Mesendoderm (in vitro differentiated cells): ENCODE data around the gene PNMA8B.

Source experiments
- DNase-seq: peaks from one replicate; pipeline ENCODE4 v3.0.0; 2013
- H2AK5ac ChIP-seq: 2 replicates; pipeline ENCODE4 v1.6.1; 2013; ENCODE audit warnings: low read length, inconsistent platforms
- H2BK120ac ChIP-seq: 2 replicates; pipeline ENCODE4 v1.6.1; 2013; ENCODE audit warnings: low read depth, mild to moderate bottlenecking, low read length, moderate library complexity, mixed read lengths
- H2BK15ac ChIP-seq: replicated peaks from 2 replicates; pipeline ENCODE4 v1.6.1; 2013; ENCODE audit warnings: low read depth, mild to moderate bottlenecking, moderate library complexity
- H2BK5ac ChIP-seq: 2 replicates; pipeline ENCODE4 v1.6.1; 2013; ENCODE audit warnings: low read length, inconsistent platforms
- H3K18ac ChIP-seq: 2 replicates; pipeline ENCODE4 v1.6.1; 2013; ENCODE audit warnings: mild to moderate bottlenecking, low read length, mixed read lengths
- H3K23ac ChIP-seq: one replicate; pipeline ENCODE4 v1.6.1; 2013; ENCODE audit warnings: low read length
- H3K27ac ChIP-seq: 2 replicates; pipeline ENCODE4 v1.5.1; 2013; ENCODE audit warnings: low read depth, mild to moderate bottlenecking, inconsistent platforms, low read length, moderate library complexity
- H3K27me3 ChIP-seq: 2 replicates; pipeline ENCODE4 v1.6.1; 2013; ENCODE audit warnings: low read length, control low read depth, mild to moderate bottlenecking, inconsistent platforms; ENCODE audit not compliant: insufficient read depth, poor library complexity
- H3K36me3 ChIP-seq: 2 replicates; pipeline ENCODE4 v1.6.1; 2013; ENCODE audit warnings: low read length, inconsistent platforms; ENCODE audit not compliant: control insufficient read depth, insufficient read depth
- H3K4ac ChIP-seq: one replicate; pipeline ENCODE4 v1.6.1; 2013; ENCODE audit warnings: low read depth, mild to moderate bottlenecking, low read length, moderate library complexity
- H3K4me1 ChIP-seq: 2 replicates; pipeline ENCODE4 v1.6.1; 2013; ENCODE audit warnings: low read depth, low read length, inconsistent platforms; ENCODE audit not compliant: control insufficient read depth
- H3K4me2 ChIP-seq: 2 replicates; pipeline ENCODE4 v1.6.1; 2013; ENCODE audit warnings: low read length
- H3K4me3 ChIP-seq: 2 replicates; pipeline ENCODE4 v1.5.1; 2013; ENCODE audit warnings: mild to moderate bottlenecking, low read length
- H3K56ac ChIP-seq: one replicate; pipeline ENCODE4 v1.6.1; 2013; ENCODE audit warnings: low read length
- H3K79me1 ChIP-seq: 2 replicates; pipeline ENCODE4 v1.6.1; 2013; ENCODE audit warnings: low read length, inconsistent platforms
- H3K79me2 ChIP-seq: 2 replicates; pipeline ENCODE4 v1.6.1; 2013; ENCODE audit warnings: mild to moderate bottlenecking, low read length; ENCODE audit not compliant: control insufficient read depth, insufficient read depth
- H3K9ac ChIP-seq: 2 replicates; pipeline ENCODE4 v1.6.1; 2013; ENCODE audit warnings: low read length, inconsistent platforms
- H4K5ac ChIP-seq: one replicate; pipeline ENCODE4 v1.6.1; 2013; ENCODE audit warnings: low read length
- H4K8ac ChIP-seq: one replicate; pipeline ENCODE4 v1.6.1; 2013; ENCODE audit warnings: low read depth, mild to moderate bottlenecking, control low read depth, low read length, moderate library complexity
- WGBS: extraction: QIAGEN DNeasy Blood & Tissue Kit; methylation state at CpG from one replicate; pipeline ENCODE4 v1.1.7; 2013; ENCODE audit warnings: low lambda C conversion rate, missing lambda C conversion rate; ENCODE audit not compliant: insufficient coverage; ENCODE audit errors: extremely low coverage; 5-methylcytosine and 5-hydroxymethylcytosine counted together

PNMA8B gene

DNA sequence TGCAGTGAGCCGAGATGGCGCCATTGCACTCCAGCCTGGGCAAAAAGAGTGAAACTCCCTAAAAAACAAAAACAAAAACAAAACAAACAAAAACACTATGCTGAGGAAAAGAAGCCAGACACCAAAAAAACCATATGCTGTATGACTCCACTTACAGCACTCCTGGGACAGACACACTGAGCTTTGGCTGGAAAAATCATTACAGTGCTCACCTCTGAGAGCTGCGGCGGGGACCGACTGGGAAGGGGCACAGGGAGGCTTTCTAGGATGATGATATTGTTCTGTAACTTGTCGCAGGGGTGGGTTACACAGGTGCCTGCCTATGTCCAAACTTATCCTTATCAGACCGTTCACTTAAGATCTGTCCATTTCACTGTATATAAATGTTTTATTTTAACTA, 32.2 kb downstream of the PNMA8B start:
- Histone ChIP-seq H3K27ac (no peak overlapping the region), H3K4me2 (no peak overlapping the region)

DNA sequence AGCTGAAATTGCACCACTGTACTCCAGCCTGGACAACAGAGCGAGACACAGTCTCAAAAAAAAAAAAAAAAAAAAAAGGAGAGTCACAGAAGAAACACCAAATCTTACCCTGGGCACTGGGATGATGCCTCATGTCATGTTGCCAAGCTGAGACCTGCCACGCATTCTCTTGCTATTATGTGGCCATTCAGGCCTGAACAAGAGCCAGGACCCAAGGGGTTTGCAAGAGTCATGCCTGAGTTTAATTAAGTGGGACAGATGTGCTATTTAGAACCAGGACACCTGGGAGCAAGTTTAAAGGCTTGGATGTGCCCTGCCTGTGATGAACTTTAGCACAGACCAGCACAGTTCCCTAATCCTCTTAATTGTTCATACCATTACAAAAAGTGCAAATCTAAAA, 34.1 kb downstream of the PNMA8B start:
- no peaks in the 10 kb centered on the region for H3K27me3 ChIP-seq
- no peaks in the 10 kb centered on the region for H3K79me1 ChIP-seq
- no peak overlapping the region for H3K27ac ChIP-seq
- H3K9ac ChIP-seq, result no peak overlapping the region
- WGBS, result no CpG with 5 or more reads among the region's 2 CpGs
- H3K23ac ChIP-seq, result no peak overlapping the region
- H2AK5ac ChIP-seq, result no peak overlapping the region
- no peaks in the 10 kb centered on the region for H3K79me2 ChIP-seq
- H3K4me2 ChIP-seq, result no peak overlapping the region
- no peaks in the 10 kb centered on the region for H3K4me1 ChIP-seq
- no peak for DNase-seq
- H2BK5ac ChIP-seq, result no peak overlapping the region
- no peak overlapping the region for H3K18ac ChIP-seq
- no peak overlapping the region for H4K8ac ChIP-seq
- H2BK15ac ChIP-seq, result no peak overlapping the region
- no peak overlapping the region for H4K5ac ChIP-seq
- H3K4me3 ChIP-seq, result no peak overlapping the region
- H3K36me3 ChIP-seq, result no peaks in the 10 kb centered on the region
- no peak overlapping the region for H3K4ac ChIP-seq
- no peak overlapping the region for H3K56ac ChIP-seq
- H2BK120ac ChIP-seq, result no peak overlapping the region

More for the DNA sequence above, 32.2 kb downstream of the PNMA8B start:
- no peak overlapping the region for H3K23ac ChIP-seq
- no peak overlapping the region for H4K5ac ChIP-seq
- H3K27me3 ChIP-seq, result no peaks in the 10 kb centered on the region
- no peak overlapping the region for H3K4ac ChIP-seq
- no CpG with 5 or more reads among the region's 7 CpGs for WGBS
- no peak for DNase-seq
- H3K4me1 ChIP-seq, result no peaks in the 10 kb centered on the region
- no peak overlapping the region for H4K8ac ChIP-seq
- no peak overlapping the region for H2BK5ac ChIP-seq
- no peak overlapping the region for H3K9ac ChIP-seq
- no peak overlapping the region for H2AK5ac ChIP-seq
- no peak overlapping the region for H3K18ac ChIP-seq
- H2BK120ac ChIP-seq, result no peak overlapping the region
- no peak overlapping the region for H3K56ac ChIP-seq
- H3K36me3 ChIP-seq, result no peaks in the 10 kb centered on the region
- H3K4me3 ChIP-seq, result no peak overlapping the region
- H3K79me1 ChIP-seq, result no peaks in the 10 kb centered on the region
- H3K79me2 ChIP-seq, result no peaks in the 10 kb centered on the region
- H2BK15ac ChIP-seq, result no peak overlapping the region

DNA sequence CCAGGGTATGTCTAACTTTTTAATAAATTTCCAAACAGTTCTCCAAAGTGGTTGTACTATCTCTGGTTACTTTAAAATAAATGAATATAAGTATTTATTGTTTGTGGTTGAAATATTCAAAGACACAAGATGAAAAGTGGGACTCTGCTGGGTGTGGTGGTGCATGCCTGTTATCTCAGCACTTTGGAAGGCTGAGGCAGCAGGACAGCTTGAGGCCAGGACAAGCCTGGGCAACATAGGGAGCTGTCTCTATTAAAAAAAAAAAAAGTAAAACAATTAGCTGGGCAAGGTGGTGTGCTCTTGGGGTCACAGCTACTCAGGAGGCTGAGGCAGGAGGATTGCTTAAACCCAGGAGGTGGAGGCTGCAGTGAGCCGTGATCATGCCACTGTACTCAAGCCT, 34.7 kb downstream of the PNMA8B start:
- DNase-seq, result no peak
- H3K79me1 ChIP-seq, result no peaks in the 10 kb centered on the region
- no peak overlapping the region for H3K18ac ChIP-seq
- H3K4me3 ChIP-seq, result no peak overlapping the region
- H2BK120ac ChIP-seq, result no peak overlapping the region
- H2BK5ac ChIP-seq, result no peak overlapping the region
- H3K4me2 ChIP-seq, result no peak overlapping the region
- WGBS, result no CpG with 5 or more reads among the region's 1 CpG
- H2AK5ac ChIP-seq, result no peak overlapping the region
- no peaks in the 10 kb centered on the region for H3K79me2 ChIP-seq
- no peak overlapping the region for H4K8ac ChIP-seq
- no peaks in the 10 kb centered on the region for H3K36me3 ChIP-seq
- H3K4ac ChIP-seq, result no peak overlapping the region
- no peak overlapping the region for H3K23ac ChIP-seq
- H3K27me3 ChIP-seq, result no peaks in the 10 kb centered on the region
- no peak overlapping the region for H3K27ac ChIP-seq
- H3K56ac ChIP-seq, result no peak overlapping the region
- no peaks in the 10 kb centered on the region for H3K4me1 ChIP-seq
- no peak overlapping the region for H4K5ac ChIP-seq
- H2BK15ac ChIP-seq, result no peak overlapping the region
- no peak overlapping the region for H3K9ac ChIP-seq

DNA sequence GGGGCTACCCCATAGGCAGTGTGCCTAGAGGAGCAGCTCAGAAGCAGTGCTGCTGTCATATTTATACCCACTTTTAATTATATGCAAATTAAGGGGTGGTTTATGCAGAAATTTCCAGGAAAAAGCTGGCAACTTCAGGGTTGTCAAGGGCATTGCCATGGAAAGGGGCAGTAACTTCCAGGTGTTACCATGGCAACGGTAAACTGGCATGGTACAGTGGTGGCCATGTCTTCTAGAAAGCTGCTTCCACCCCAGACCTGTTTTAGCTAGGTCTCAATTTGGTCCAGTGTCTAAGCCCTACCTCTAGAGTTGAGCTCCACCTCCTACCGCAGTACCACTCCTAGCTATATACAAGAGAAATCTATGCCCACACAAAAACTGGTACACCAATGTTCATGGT, 35.6 kb downstream of the PNMA8B start:
- no peaks in the 10 kb centered on the region for H3K36me3 ChIP-seq
- no peak overlapping the region for H2BK120ac ChIP-seq
- H3K27me3 ChIP-seq, result no peaks in the 10 kb centered on the region
- H3K56ac ChIP-seq, result no peak overlapping the region
- H4K8ac ChIP-seq, result no peak overlapping the region
- no peak overlapping the region for H2AK5ac ChIP-seq
- no peak overlapping the region for H3K18ac ChIP-seq
- H3K9ac ChIP-seq, result no peak overlapping the region
- no peak overlapping the region for H3K23ac ChIP-seq
- H4K5ac ChIP-seq, result no peak overlapping the region
- no peaks in the 10 kb centered on the region for H3K4me1 ChIP-seq
- H3K4me2 ChIP-seq, result no peak overlapping the region
- DNase-seq, result no peak
- no peaks in the 10 kb centered on the region for H3K79me2 ChIP-seq
- no peak overlapping the region for H2BK5ac ChIP-seq
- no peak overlapping the region for H3K4me3 ChIP-seq
- H3K79me1 ChIP-seq, result no peaks in the 10 kb centered on the region
- no peak overlapping the region for H2BK15ac ChIP-seq
- no peak overlapping the region for H3K27ac ChIP-seq
- no peak overlapping the region for H3K4ac ChIP-seq
- no CpG with 5 or more reads among the region's 2 CpGs for WGBS

DNA sequence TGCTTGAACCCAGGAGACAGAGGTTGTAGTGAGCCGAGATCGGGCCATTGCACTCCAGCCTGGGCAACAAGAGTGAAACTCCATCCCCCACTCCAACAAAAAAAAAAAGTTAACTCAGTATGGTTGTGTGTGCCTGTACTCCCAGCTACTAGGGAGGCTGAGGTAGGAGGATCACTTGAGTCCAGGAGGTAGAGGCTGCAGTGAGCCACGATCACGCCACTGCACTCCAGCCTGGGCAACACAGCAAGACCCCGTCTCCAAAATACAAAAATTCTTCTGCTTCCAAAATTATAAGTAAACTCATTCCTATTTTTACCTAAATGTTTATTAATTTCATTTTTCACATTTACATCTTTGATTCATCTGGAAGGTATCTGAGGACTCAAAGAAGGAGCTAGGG, 38.7 kb downstream of the PNMA8B start:
- Histone ChIP-seq H3K79me1 (no peaks in the 10 kb centered on the region), H3K18ac (no peak overlapping the region), H2BK120ac (no peak overlapping the region), H3K36me3 (no peaks in the 10 kb centered on the region), H4K8ac (no peak overlapping the region), H3K79me2 (no peaks in the 10 kb centered on the region), H3K9ac (no peak overlapping the region), H2BK5ac (no peak overlapping the region), H4K5ac (no peak overlapping the region), H2AK5ac (no peak overlapping the region), H3K4me1 (no peaks in the 10 kb centered on the region), H3K4me2 (no peak overlapping the region), H3K4me3 (no peak overlapping the region), H3K27ac (no peak overlapping the region), H3K56ac (no peak overlapping the region), H3K27me3 (no peaks in the 10 kb centered on the region), H2BK15ac (no peak overlapping the region), H3K4ac (no peak overlapping the region), H3K23ac (no peak overlapping the region)
- no peak for DNase-seq
- WGBS, result no CpG with 5 or more reads among the region's 5 CpGs

DNA sequence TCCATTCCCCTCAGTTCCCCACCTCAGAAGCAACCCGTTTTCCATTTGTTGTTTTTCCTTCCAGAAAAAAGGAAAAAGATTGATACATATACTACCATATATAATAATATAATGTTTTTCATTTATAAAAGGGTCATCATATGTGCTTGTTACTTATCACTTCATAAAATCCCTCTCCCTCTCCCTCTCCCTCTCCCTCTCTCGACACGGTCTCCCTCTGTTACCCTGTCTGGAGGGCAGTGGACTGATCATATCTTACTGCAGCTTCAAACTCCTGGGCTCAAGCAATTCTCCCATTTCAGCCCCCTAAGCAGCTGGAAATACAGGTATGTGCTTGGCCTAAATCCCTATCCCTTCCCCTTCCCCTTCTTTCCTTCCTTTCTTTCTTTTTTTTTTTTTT, 41.4 kb downstream of the PNMA8B start:
- no peak overlapping the region for H3K56ac ChIP-seq
- no peak overlapping the region for H2BK120ac ChIP-seq
- no peak overlapping the region for H3K18ac ChIP-seq
- no CpG with 5 or more reads among the region's 3 CpGs for WGBS
- DNase-seq, result no peak
- no peak overlapping the region for H2BK5ac ChIP-seq
- no peak overlapping the region for H3K4me2 ChIP-seq
- H3K4me1 ChIP-seq, result no peaks in the 10 kb centered on the region
- no peak overlapping the region for H3K27ac ChIP-seq
- H4K8ac ChIP-seq, result no peak overlapping the region
- no peaks in the 10 kb centered on the region for H3K79me2 ChIP-seq
- H4K5ac ChIP-seq, result no peak overlapping the region
- no peak overlapping the region for H2AK5ac ChIP-seq
- H3K36me3 ChIP-seq, result no peaks in the 10 kb centered on the region
- no peaks in the 10 kb centered on the region for H3K79me1 ChIP-seq
- no peak overlapping the region for H2BK15ac ChIP-seq
- no peaks in the 10 kb centered on the region for H3K27me3 ChIP-seq
- no peak overlapping the region for H3K23ac ChIP-seq
- H3K4ac ChIP-seq, result no peak overlapping the region
- no peak overlapping the region for H3K4me3 ChIP-seq
- H3K9ac ChIP-seq, result no peak overlapping the region
